GM12878 (cell line): ENCODE measurements around the gene IGLL5. TPM values are rescaled to one million over a fixed set of nuclear protein-coding genes. Genes with fewer than 3 reads are reported as not detected.

Experiments used
- CEBPB ChIP-seq, 2 experiments: fragments of 150-350 bp in 1 of 2; IDR thresholded peaks; 2 replicates each; pipeline ENCODE4 v1.6.1; 2012 to 2014; ENCODE audit warnings: low read depth in 2 of 2, low read length in 2 of 2, borderline replicate concordance in 1 of 2, inconsistent platforms in 1 of 2
- EZH2 ChIP-seq: IDR thresholded peaks from 2 replicates; pipeline ENCODE4 v1.6.1; 2012; ENCODE audit warnings: low read depth, mild to moderate bottlenecking, control low read depth, inconsistent platforms, low read length, borderline replicate concordance; ENCODE audit not compliant: control insufficient read depth
- HDGF ChIP-seq: fragments of 450-650 bp; IDR thresholded peaks from 2 replicates; pipeline ENCODE4 v1.6.1; 2016; ENCODE audit warnings: antibody characterized with exemption
- NRF1 ChIP-seq: conservative IDR thresholded peaks from 2 replicates; pipeline ENCODE4 v1.6.1; 2011; ENCODE audit warnings: mild to moderate bottlenecking, low read depth, low read length, improper control_type of control experiment
- PAX8 ChIP-seq: fragments of 450-650 bp; IDR thresholded peaks from 2 replicates; pipeline ENCODE4 v1.6.1; 2017; ENCODE audit warnings: mild to moderate bottlenecking, moderate library complexity
- RAD51 ChIP-seq: fragments of 450-650 bp; IDR thresholded peaks from 2 replicates; pipeline ENCODE4 v1.6.1; 2016; ENCODE audit warnings: moderate library complexity, mild to moderate bottlenecking, inconsistent platforms
- RBBP5 ChIP-seq: fragments of 200-600 bp; sonication (generic); conservative IDR thresholded peaks from 2 replicates; pipeline ENCODE4 v1.6.1; 2016
- RELA ChIP-seq: fragments of 450-650 bp; IDR thresholded peaks from 2 replicates; pipeline ENCODE4 v1.8.0; 2014; ENCODE audit warnings: borderline replicate concordance; ENCODE audit not compliant: partially characterized antibody
- SP1 ChIP-seq: IDR thresholded peaks from one replicate; pipeline ENCODE4 v1.6.1; 2011; ENCODE audit warnings: low read depth, low read length
- TBL1XR1 ChIP-seq: IDR thresholded peaks from 2 replicates; pipeline ENCODE4 v1.6.1; 2012; ENCODE audit warnings: low read depth, low read length, improper control_type of control experiment
- TCF3 ChIP-seq: IDR thresholded peaks from 2 replicates; pipeline ENCODE4 v1.6.1; 2012; ENCODE audit warnings: low read depth, mild to moderate bottlenecking, low read length, borderline replicate concordance; ENCODE audit not compliant: insufficient read depth
- polyA plus RNA-seq, 11 experiments: library from polyadenylated mRNA; depleted of rRNA in 4 of 11; unstranded in 6 of 11; stranded (reverse) in 5 of 11; fragments of >200 nt; fragmentation: Nextera tagmentation in 4 of 11; fragmentation: Illumina TruSeq in 1 of 11; extraction: Ambion mirVana in 4 of 11; extraction: Trizol in 1 of 11; gene quantifications; 1 replicate in 1 of 11; 2 replicates in 10 of 11; pipeline versions ENCODE4 v1.2.1 to v1.2.3, GENCODE V29; 2011 to 2016; ENCODE audit warnings: inconsistent platforms in 2 of 11, missing spikeins in 2 of 11, low read depth in 1 of 11
- total RNA-seq, 4 experiments: library from RNA; depleted of rRNA in 3 of 4; stranded (reverse); fragments of >200 nt in 3 of 4; fragmentation: Illumina TruSeq in 1 of 4; extraction: Trizol in 1 of 4; gene quantifications; 2 replicates each; pipeline versions ENCODE4 v1.2.1 to v1.2.3, GENCODE V29; 2013 to 2021
- TF ChIP-seq, protein P1 (sequence below): IDR thresholded peaks from 2 replicates; pipeline ENCODE4 v1.6.1; 2011; ENCODE audit warnings: borderline replicate concordance, low read depth, mild to moderate bottlenecking, moderate library complexity, low read length; ENCODE audit not compliant: insufficient read depth, poor library complexity, severe bottlenecking
- TF ChIP-seq, protein P2 (sequence below): IDR thresholded peaks from 2 replicates; pipeline ENCODE4 v1.6.1; 2011; ENCODE audit warnings: low read depth, mild to moderate bottlenecking, low read length, moderate library complexity, borderline replicate concordance; ENCODE audit errors: extremely low read depth
- TF ChIP-seq, protein P3 (sequence below): IDR thresholded peaks from 2 replicates; pipeline ENCODE4 v1.6.1; 2011; ENCODE audit warnings: mild to moderate bottlenecking, low read depth, low read length, moderate library complexity; ENCODE audit not compliant: insufficient replicate concordance
- TF ChIP-seq, protein P4 (sequence below): fragments of 450-650 bp; IDR thresholded peaks from 2 replicates; pipeline ENCODE4 v1.6.1; 2016; ENCODE audit warnings: mild to moderate bottlenecking

The IGLL5 gene
- total and polyA plus RNA-seq, 10 of the 15 experiments (the other 5 are each of a cell fraction or from before 2014, with no cell fraction given): not detected

DNA sequence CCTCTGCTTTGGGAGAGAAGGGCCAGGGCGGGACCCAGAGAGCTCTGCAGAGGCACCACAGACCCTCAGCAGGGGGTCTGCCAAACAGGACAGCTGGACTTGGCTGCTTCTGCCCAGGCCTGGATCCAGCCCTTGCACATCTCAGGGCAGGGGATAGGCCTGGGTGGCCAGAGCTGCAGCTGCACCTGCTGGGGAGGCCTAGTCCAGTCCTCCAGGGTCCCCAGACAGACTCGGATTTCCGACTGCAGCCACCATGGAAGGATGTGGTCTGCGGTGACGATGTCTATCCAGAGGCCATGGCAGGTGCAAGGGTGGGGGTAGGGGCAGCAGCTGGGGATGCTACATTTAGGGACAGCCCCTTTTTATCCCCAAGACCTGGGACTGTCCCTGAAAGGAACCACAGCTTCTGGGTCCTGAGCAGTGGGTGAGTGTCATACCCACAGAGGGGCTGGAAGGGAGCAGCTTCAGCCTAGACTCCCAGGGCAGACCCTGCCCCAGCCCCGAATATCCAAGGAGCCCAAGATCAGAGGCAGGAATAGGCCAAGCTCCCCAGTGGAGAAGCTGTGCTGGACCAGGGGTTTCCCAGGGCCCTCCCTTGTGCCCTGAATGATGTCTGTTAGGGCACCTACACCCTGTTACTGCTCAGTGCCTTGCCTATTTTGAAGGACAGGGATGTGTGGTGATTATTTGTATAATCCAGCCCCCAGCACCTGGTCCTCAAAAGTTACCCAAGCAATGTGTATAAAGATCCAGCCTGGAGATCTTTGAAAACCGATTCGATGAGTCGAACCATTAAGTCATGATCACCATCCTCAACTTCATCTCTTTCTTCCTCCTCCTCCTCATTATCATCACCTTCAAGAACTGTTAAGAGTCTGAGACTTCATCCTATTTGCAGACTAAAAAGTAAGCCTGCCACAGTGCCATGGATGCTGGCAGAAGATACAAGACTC, 2.5 kb upstream of the IGLL5 start (continued):
- TF ChIP-seq RELA: no peak
- no peak for TF ChIP-seq RBBP5
- TF ChIP-seq CEBPB (IDR thresholded peaks at IDR 0.05; ENCODE audit: borderline replicate concordance in 1 of 2, low read depth in 2 of 2, low read length in 2 of 2): no peak
- TF ChIP-seq, protein P1, sequence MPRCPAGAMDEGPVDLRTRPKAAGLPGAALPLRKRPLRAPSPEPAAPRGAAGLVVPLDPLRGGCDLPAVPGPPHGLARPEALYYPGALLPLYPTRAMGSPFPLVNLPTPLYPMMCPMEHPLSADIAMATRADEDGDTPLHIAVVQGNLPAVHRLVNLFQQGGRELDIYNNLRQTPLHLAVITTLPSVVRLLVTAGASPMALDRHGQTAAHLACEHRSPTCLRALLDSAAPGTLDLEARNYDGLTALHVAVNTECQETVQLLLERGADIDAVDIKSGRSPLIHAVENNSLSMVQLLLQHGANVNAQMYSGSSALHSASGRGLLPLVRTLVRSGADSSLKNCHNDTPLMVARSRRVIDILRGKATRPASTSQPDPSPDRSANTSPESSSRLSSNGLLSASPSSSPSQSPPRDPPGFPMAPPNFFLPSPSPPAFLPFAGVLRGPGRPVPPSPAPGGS: no peak
- TF ChIP-seq, protein P2, sequence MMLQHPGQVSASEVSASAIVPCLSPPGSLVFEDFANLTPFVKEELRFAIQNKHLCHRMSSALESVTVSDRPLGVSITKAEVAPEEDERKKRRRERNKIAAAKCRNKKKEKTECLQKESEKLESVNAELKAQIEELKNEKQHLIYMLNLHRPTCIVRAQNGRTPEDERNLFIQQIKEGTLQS: no peak
- no peak for TF ChIP-seq HDGF
- no peak for TF ChIP-seq RAD51
- no peak for TF ChIP-seq NRF1
- TF ChIP-seq, protein P3, sequence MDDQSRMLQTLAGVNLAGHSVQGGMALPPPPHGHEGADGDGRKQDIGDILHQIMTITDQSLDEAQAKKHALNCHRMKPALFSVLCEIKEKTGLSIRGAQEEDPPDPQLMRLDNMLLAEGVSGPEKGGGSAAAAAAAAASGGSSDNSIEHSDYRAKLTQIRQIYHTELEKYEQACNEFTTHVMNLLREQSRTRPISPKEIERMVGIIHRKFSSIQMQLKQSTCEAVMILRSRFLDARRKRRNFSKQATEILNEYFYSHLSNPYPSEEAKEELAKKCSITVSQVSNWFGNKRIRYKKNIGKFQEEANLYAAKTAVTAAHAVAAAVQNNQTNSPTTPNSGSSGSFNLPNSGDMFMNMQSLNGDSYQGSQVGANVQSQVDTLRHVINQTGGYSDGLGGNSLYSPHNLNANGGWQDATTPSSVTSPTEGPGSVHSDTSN: no peak
- TF ChIP-seq PAX8: no peak
- no peak for TF ChIP-seq EZH2
- no peak for TF ChIP-seq SP1
- TF ChIP-seq TCF3: peak; percentile 84
- TF ChIP-seq, protein P4, sequence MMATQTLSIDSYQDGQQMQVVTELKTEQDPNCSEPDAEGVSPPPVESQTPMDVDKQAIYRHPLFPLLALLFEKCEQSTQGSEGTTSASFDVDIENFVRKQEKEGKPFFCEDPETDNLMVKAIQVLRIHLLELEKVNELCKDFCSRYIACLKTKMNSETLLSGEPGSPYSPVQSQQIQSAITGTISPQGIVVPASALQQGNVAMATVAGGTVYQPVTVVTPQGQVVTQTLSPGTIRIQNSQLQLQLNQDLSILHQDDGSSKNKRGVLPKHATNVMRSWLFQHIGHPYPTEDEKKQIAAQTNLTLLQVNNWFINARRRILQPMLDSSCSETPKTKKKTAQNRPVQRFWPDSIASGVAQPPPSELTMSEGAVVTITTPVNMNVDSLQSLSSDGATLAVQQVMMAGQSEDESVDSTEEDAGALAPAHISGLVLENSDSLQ: no peak
- TF ChIP-seq TBL1XR1: peak; percentile 95
